Measurements from ENCODE around the gene BMP2K.
A peak's percentile ranks its signal among the peaks of the same experiment; 100 is the strongest.

Gene BMP2K

DNA sequence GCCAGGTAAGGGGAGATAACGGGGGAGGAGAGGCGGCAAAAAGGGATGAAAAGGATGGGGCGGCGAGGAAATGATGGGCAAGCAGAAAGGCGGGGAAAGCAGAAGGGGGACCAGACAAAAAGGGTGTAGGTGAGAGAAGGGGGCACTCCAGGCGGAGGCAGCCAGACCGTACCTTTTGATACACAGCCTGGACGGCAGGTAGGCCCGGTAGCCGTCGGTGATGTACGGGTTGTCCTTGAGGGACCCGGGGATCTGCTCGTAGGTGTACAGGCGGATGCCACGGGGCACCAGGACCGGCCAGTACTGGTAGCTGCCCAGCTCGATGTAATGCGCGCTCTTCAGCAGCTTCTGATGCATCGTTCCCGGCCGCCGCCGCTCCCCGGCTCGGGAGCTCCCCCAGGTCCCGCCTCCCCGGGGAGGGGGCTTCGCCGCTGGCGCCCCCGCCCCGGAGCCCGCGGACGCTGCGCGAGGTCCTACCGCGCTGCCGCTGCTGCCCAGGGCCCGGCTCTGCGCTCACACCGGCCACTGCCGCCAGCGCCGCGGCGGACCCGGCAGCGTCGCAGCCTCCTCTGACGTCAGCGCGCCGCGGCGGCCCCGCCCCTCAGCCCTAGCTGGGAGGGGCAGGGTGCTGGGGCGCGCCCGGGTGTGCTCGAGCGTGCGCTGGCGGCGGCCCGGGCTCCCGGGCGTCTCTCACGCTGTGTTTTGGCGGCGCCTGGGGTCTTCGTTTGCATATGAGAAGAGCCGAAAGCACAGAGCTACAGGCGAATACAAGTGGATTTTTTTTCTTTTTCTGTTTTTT is 162.9 kb downstream of the BMP2K start, which contains the start of gene PAQR3:
Gene PAQR3, minus strand, starts transcription at position 571 of the 799 bp plus-strand sequence. Its CDS starts 214 bp downstream, at position 357.
- peak; percentile 89 for DNase-seq

GRCh38 chr4:78939667-78940008 is 163.5 kb downstream of the BMP2K start:
- no peak for DNase-seq

DNA sequence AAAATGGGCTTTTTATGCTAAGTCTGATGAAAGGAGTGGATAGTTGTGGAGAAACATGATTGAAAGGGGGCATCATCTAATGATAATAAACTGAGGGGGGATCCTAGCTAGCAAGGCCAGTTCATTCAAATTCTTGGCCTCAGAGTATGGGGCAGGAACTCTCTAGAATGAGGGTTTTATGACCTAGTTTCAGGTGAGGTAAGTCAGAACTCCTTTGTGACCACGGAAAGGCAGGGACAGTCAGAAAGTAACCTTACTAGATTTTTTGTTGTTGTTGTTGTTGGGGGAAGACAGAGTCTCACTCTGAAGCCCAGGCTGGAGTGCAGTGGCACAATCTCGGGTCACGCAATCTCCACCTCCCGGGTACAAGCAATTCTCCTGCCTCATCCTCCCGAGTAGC is 164.6 kb downstream of the BMP2K start:
- DNase-seq = no peak

GRCh38 chr4:78944381-78944780 is 168.2 kb downstream of the BMP2K start:
- DNase-seq = no peak

DNA sequence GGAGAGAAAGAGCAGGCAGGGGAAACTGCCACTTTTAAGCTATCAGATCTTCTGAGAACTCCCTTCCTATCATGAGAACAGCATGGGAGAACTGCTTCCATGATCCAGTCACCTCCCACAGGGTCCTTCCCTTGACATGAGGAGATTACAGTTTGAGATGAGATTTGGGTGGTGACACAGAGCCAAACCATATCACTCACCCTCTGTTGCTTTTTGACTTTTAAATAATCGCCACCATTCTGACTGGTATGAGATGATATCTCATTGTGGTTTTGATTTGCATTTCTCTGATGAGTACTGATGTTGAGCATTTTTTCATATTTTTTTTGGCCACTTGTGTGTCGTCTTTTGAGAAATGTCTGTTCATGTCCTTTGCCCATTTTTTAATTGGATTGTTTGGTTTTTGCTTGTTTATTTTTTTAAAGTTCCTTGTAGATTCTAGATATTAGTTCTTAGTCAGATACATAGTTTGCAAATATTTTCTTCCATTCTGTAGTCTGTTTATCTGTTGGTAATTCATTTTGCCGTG is 169.6 kb downstream of the BMP2K start:
- no peak for DNase-seq

DNA sequence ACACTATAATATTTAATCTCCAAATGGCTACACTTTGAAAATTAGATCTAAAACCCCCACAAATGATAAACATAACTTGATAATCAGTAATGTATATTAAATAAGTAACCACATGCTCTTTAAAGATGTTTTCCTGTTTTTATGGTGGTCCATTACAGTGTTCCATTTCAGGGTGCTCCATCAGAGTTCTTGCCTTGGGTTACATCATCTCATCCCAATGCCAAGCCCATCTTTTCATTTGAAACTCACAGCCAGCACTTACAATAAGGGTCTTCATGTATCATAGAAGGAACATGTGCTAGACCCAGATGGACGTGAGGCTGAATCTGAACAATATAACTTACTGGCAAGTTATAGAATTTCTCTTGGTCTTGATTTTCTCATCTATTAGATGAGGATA is 173.6 kb downstream of the BMP2K start:
- DNase-seq = no peak

GRCh38 chr4:78951862-78952472 is 175.8 kb downstream of the BMP2K start:
- no peak for DNase-seq

DNA sequence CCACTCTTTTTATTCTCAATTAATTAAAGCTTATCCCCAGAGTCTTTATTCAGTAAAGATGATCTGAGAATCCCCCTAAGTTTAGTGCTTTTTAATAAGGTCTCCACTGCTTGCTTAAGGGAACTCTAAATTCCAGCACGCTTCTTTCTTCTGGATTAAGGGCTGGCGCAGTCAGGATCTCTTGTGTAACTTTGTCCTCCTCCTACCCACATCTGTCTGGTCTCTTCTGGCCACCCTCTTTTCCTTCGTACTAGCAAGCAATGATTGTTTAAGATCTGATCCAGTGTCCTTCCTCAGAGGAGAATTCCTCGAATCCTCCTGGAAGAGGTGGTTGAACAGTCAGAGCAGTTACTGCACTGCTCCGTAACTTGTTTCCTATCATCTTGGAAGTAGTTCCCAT is 177.1 kb downstream of the BMP2K start:
- DNase-seq = no peak

DNA sequence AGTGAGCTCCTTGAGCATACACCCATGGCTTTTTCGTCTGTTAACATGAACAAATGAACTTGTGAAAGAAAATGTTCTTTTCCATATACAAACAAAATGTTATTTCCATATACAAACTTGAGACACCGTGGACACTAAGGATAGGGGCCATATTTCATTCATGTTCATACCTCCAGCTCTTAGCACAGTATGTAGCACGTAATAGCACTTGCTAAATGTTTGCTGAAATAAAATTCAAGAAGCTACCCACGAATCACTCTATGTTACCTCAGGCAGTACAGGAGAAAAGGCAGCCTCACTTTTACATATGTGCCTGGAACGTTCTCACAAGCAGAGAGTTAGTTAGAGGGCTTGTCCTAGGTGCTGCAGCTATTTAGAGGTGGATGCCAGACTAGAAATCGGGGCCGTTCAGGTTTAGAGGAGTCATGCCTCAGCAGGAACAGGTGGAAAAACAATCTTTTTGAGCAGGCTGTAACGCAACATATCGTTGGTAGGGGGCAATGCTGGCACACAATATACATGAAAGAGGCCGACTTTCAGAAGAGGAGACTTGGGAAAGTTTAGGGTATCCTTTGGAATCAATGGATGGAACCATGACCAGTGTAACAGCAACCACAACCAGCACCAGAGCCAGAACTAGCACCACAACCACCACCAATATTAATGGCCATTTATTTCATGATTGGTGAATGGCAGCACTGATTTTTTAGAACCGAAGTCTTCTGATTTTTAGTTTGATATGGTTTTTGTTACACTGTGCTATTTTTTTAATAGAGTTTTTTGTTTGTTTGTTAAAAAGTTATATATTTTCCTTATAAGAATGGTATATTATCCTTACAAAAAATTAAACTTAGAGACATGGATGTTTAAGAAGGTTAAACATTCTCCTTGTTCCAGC is 177.9 kb downstream of the BMP2K start:
- DNase-seq = no peak

DNA sequence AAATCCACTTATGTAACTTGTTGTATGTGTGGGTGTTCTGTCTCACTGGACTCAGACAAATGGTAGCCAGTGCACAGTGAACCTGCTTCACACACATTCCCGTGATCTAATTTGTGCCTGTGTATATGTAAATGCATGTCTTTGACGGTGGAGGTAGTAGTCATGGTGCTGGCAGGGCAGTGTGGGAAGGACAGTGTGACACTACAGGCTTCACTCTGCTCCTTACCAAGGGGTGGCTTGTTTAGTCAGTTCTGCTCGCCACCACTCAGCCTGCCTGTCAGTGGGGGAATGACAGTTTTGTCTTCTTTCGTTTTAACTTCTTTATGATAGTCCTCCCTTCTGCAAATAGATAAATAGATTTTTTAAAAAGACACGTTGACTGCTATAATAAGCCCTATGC is 180.8 kb downstream of the BMP2K start:
- no peak for DNase-seq

- DNase-seq = no peak
These were observed 184.8 kb downstream of the BMP2K start for GRCh38 chr4:78960926-78961325.

Measured in activated T-cell treated with anti-CD3 and anti-CD28 coated beads, Interleukin-2, amount 50 U/mL, for 1 hour (primary cell).